HCT116 (cell line): Measurements from ENCODE around the gene PIGQ. TPM values are rescaled to one million over a fixed set of nuclear protein-coding genes. Genes with fewer than 3 reads are reported as not detected.
A peak's percentile ranks its signal among the peaks of the same experiment; 100 is the strongest.

ENCODE experiments used
- ATAC-seq: fragments of 200-7000 bp; cut with Tn5 transposase; 2 replicates; pipeline ENCODE4 v1.9.1; 2020; ENCODE audit warnings: mild to moderate bottlenecking, moderate library complexity
- BruUV-seq: library from RNA; stranded (reverse); fragments of 400-500 nt; replicated peaks from 2 replicates; lab custom pipeline; 2021; lab: Mats Ljungman, UMichigan
- CTCF ChIA-PET: fragments of 300-600 bp; sonication (Branson Sonifier 250); formaldehyde crosslinking; loops from one replicate; lab custom pipeline; 2021; ENCODE audit warnings: antibody characterized with exemption; lab: Charles Lee
- POLR2A ChIA-PET: fragments of 300-600, 350-600 bp; sonication (Branson Sonifier 250); formaldehyde crosslinking; loops from one replicate; lab custom pipeline; 2021; ENCODE audit warnings: antibody characterized with exemption; lab: Charles Lee
- RAD21 ChIA-PET, 2 experiments: fragments of 300-600 bp; sonication (Branson Sonifier 250); formaldehyde crosslinking; loops; one replicate each; lab custom pipeline; 2023; ENCODE audit warnings: low total read pairs in 2 of 2; ENCODE audit not compliant: uncharacterized antibody in 2 of 2, unreplicated experiment in 2 of 2, low non-redundant PET in 1 of 2; lab: Charles Lee
- DNase-seq: peaks from one replicate; pipeline ENCODE4 v3.0.0-alpha.2; 2010; ENCODE audit warnings: low read depth, low spot score
- H2AFZ ChIP-seq: fragments of 200-600 bp; shearing (Covaris generic), sonication (generic); 2 replicates; pipeline ENCODE4 v1.6.1; 2017; ENCODE audit warnings: low read depth, mixed run types, mixed read lengths, antibody characterized with exemption, low read length; ENCODE audit not compliant: poor library complexity, severe bottlenecking
- H3K27ac ChIP-seq: 2 replicates; pipeline ENCODE4 v1.5.1; 2012; ENCODE audit warnings: low read depth, low read length
- H3K27me3 ChIP-seq: fragments of 200-600 bp; sonication (generic); 2 replicates; pipeline ENCODE4 v1.6.1; 2016; ENCODE audit warnings: mixed run types, low read length, mixed read lengths; ENCODE audit not compliant: insufficient read depth
- H3K36me3 ChIP-seq, 2 experiments: fragments of 200-500 bp in 1 of 2; fragments of 200-600 bp in 1 of 2; sonication (Bioruptor generic) in 1 of 2; sonication (generic) in 1 of 2; 2 replicates each; pipeline versions ENCODE4 v1.5.1 to v1.6.1; 2014 to 2016; ENCODE audit warnings: low read length in 2 of 2, inconsistent platforms in 1 of 2, mixed read lengths in 1 of 2, mixed run types in 1 of 2; ENCODE audit not compliant: insufficient read depth in 2 of 2, control insufficient read depth in 1 of 2
- H3K4me1 ChIP-seq, 2 experiments: fragments of 200-600 bp in 1 of 2; sonication (generic) in 1 of 2; 2 replicates each; pipeline versions ENCODE4 v1.5.1 to v1.6.1; 2012 to 2017; ENCODE audit warnings: low read length in 2 of 2, inconsistent platforms in 1 of 2, mild to moderate bottlenecking in 1 of 2, mixed read lengths in 1 of 2, mixed run types in 1 of 2, moderate library complexity in 1 of 2; ENCODE audit not compliant: insufficient read depth in 2 of 2, control insufficient read depth in 1 of 2
- H3K4me2 ChIP-seq: fragments of 200-600 bp; sonication (generic); 2 replicates; pipeline ENCODE4 v1.6.1; 2017; ENCODE audit warnings: mixed run types, low read length, mixed read lengths
- H3K4me3 ChIP-seq, 2 experiments: fragments of 200-600 bp in 1 of 2; sonication (generic) in 1 of 2; replicated peaks in 1 of 2; 2 replicates each; pipeline ENCODE4 v1.5.1; 2011 to 2016; ENCODE audit warnings: low read length in 2 of 2, control low read depth in 1 of 2, low read depth in 1 of 2, mild to moderate bottlenecking in 1 of 2, mixed read lengths in 1 of 2, mixed run types in 1 of 2
- H3K79me2 ChIP-seq: fragments of 200-600 bp; sonication (generic); 2 replicates; pipeline ENCODE4 v1.6.1; 2017; ENCODE audit warnings: mild to moderate bottlenecking, mixed run types, low read length, moderate library complexity, mixed read lengths; ENCODE audit not compliant: insufficient read depth
- H3K9ac ChIP-seq: fragments of 200-600 bp; sonication (generic); 2 replicates; pipeline ENCODE4 v1.6.1; 2016; ENCODE audit warnings: low read length, mixed read lengths
- H3K9me2 ChIP-seq: fragments of 200-600 bp; sonication (generic), shearing (Covaris generic); 2 replicates; pipeline ENCODE4 v1.6.1; 2017; ENCODE audit warnings: mixed run types, mild to moderate bottlenecking, moderate library complexity; ENCODE audit not compliant: insufficient read depth
- H3K9me3 ChIP-seq, 2 experiments: fragments of 200-500 bp in 1 of 2; fragments of 200-600 bp in 1 of 2; sonication (Bioruptor generic) in 1 of 2; sonication (generic) in 1 of 2; 2 replicates each; pipeline ENCODE4 v1.6.1; 2014 to 2017; ENCODE audit warnings: low read length in 2 of 2, mixed read lengths in 2 of 2, inconsistent platforms in 1 of 2, low read depth in 1 of 2, mild to moderate bottlenecking in 1 of 2, mixed run types in 1 of 2, moderate library complexity in 1 of 2; ENCODE audit not compliant: control insufficient read depth in 1 of 2, insufficient read depth in 1 of 2
- H4K20me1 ChIP-seq: fragments of 200-600 bp; sonication (generic), shearing (Covaris generic); 2 replicates; pipeline ENCODE4 v1.6.1; 2017; ENCODE audit warnings: mixed run types, mild to moderate bottlenecking, moderate library complexity; ENCODE audit not compliant: insufficient read depth
- CBX3 ChIP-seq: IDR thresholded peaks from 2 replicates; pipeline ENCODE4 v1.6.1; 2012; ENCODE audit warnings: low read depth
- CEBPB ChIP-seq: IDR thresholded peaks from 2 replicates; pipeline ENCODE4 v1.6.1; 2012; ENCODE audit warnings: low read depth
- EGR1 ChIP-seq: IDR thresholded peaks from 2 replicates; pipeline ENCODE4 v1.6.1; 2012; ENCODE audit warnings: low read depth
- EZH2 ChIP-seq: fragments of 200-600 bp; sonication (generic); IDR thresholded peaks from 2 replicates; pipeline ENCODE4 v1.6.1; 2017; ENCODE audit warnings: antibody characterized with exemption, mixed run types
- EZH2phosphoT487 ChIP-seq: fragments of 200-600 bp; IDR thresholded peaks from 2 replicates; pipeline ENCODE4 v1.6.1; 2018; ENCODE audit warnings: antibody characterized with exemption, borderline replicate concordance
- JUND ChIP-seq: IDR thresholded peaks from 2 replicates; pipeline ENCODE4 v1.6.1; 2012
- MAX ChIP-seq: IDR thresholded peaks from 2 replicates; pipeline ENCODE4 v1.6.1; 2012
- POLR2A ChIP-seq: IDR thresholded peaks from 2 replicates; pipeline ENCODE4 v1.7.0; 2011; ENCODE audit warnings: borderline replicate concordance; ENCODE audit not compliant: insufficient read depth, insufficient read length; ENCODE audit errors: extremely low read depth
- SIN3A ChIP-seq: IDR thresholded peaks from 2 replicates; pipeline ENCODE4 v1.6.1; 2012; ENCODE audit warnings: low read depth
- YY1 ChIP-seq: IDR thresholded peaks from 2 replicates; pipeline ENCODE4 v1.6.1; 2011; ENCODE audit warnings: low read length, low read depth, moderate library complexity, mild to moderate bottlenecking; ENCODE audit not compliant: insufficient replicate concordance; ENCODE audit errors: extremely low read depth
- ZBTB33 ChIP-seq: IDR thresholded peaks from 2 replicates; pipeline ENCODE4 v1.6.1; 2011; ENCODE audit warnings: mild to moderate bottlenecking, low read length, moderate library complexity; ENCODE audit not compliant: insufficient replicate concordance; ENCODE audit errors: extremely low read depth
- ZNF274 ChIP-seq: fragments of 200-500 bp; sonication (Bioruptor generic); IDR thresholded peaks from 2 replicates; pipeline ENCODE4 v1.6.1; 2014; ENCODE audit warnings: mild to moderate bottlenecking, low read depth, low read length, inconsistent platforms
- intact Hi-C: fragments of 100-400 bp; cut with micrococcal nuclease; formaldehyde crosslinking; loops from 2 replicates; pipeline ENCODE4 v1.10.0; 2022
- total RNA-seq: library from RNA; stranded (reverse); gene quantifications from one replicate; pipeline ENCODE4 v1.2.1, GENCODE V29; 2021; ENCODE audit not compliant: unreplicated experiment

The PIGQ gene
- total RNA-seq, 1 experiment from 2014 or later, result 21.0 TPM

GRCh38 chr16:546909-547770 lies 22.6 kb upstream of the PIGQ start:
- intact Hi-C loops, result no loop called here
- no peak overlapping the region for H2AFZ ChIP-seq
- ChIA-PET RAD21 (no interaction called here), CTCF (no interaction called here), POLR2A (no interaction called here)
- no peak overlapping the region for H3K4me2 ChIP-seq
- H4K20me1 ChIP-seq, result no peaks in the 10 kb centered on the region
- DNase-seq, result no peak
- no peaks in the 10 kb centered on the region for H3K4me1 ChIP-seq
- TF ChIP-seq POLR2A, result no peak
- TF ChIP-seq JUND, result no peak
- no peak for TF ChIP-seq EGR1
- no peak for TF ChIP-seq CBX3
- no peak for TF ChIP-seq MAX
- TF ChIP-seq ZBTB33, result no peak
- no peak for TF ChIP-seq EZH2phosphoT487
- ATAC-seq, result 0 out of 2 replicates have a peak, but pooled peaks have one; percentile 39
- H3K9me3 ChIP-seq, result no peaks in the 10 kb centered on the region
- H3K9ac ChIP-seq, result no peak overlapping the region
- no peaks in the 10 kb centered on the region for H3K9me2 ChIP-seq
- no peak overlapping the region for H3K4me3 ChIP-seq
- no peaks in the 10 kb centered on the region for H3K27me3 ChIP-seq
- H3K79me2 ChIP-seq, result peaks cover 16% of the 10 kb centered on the region
- H3K36me3 ChIP-seq, result no peaks in the 10 kb centered on the region
- no TSS peak for BruUV-seq
- H3K27ac ChIP-seq, result no peak overlapping the region

DNA sequence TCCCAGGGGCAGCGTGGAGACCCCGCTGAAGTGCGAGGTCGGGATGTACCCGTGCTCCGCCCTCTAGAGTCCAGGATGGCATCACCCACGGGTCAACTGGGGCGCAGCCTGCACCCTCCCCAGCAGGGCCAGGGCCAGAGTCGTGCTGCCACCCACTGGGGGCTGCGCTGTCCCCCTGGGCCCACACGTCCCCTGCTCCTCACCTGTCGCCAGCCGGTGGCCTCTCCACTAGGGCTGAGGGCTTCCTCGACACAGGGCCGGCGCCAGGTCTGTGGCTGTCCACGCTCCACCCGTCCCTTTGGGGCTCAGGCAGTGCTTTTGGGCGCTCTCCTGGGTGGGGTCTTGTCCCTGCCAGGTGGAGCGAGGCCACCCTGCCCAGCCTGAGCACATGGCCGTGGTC lies 21.2 kb upstream of the PIGQ start:
- Histone ChIP-seq H3K36me3 (no peaks in the 10 kb centered on the region), H3K4me2 (no peak overlapping the region), H3K9ac (no peak overlapping the region), H3K27me3 (no peaks in the 10 kb centered on the region), H3K9me2 (no peaks in the 10 kb centered on the region), H2AFZ (no peak overlapping the region), H3K4me3 (no peak overlapping the region), H3K4me1 (no peaks in the 10 kb centered on the region), H3K79me2 (peaks cover 4% of the 10 kb centered on the region; the same call in 1 of the 2 replicates), H3K9me3 (no peaks in the 10 kb centered on the region), H4K20me1 (no peaks in the 10 kb centered on the region), H3K27ac (no peak overlapping the region)
- ChIA-PET POLR2A (no interaction called here), RAD21 (no interaction called here), CTCF (no interaction called here)
- intact Hi-C loops, result no loop called here
- BruUV-seq, result no TSS peak
- ATAC-seq (no peak), DNase-seq (no peak)
- TF ChIP-seq ZNF274, result no peak
- no peak for TF ChIP-seq YY1
- TF ChIP-seq SIN3A, result no peak
- TF ChIP-seq ZBTB33, result no peak
- TF ChIP-seq EZH2, result no peak
- no peak for TF ChIP-seq CEBPB
